Measurements from ENCODE around the gene ACLY.
A peak's percentile ranks its signal among the peaks of the same experiment; 100 is the strongest.

The ACLY gene

DNA sequence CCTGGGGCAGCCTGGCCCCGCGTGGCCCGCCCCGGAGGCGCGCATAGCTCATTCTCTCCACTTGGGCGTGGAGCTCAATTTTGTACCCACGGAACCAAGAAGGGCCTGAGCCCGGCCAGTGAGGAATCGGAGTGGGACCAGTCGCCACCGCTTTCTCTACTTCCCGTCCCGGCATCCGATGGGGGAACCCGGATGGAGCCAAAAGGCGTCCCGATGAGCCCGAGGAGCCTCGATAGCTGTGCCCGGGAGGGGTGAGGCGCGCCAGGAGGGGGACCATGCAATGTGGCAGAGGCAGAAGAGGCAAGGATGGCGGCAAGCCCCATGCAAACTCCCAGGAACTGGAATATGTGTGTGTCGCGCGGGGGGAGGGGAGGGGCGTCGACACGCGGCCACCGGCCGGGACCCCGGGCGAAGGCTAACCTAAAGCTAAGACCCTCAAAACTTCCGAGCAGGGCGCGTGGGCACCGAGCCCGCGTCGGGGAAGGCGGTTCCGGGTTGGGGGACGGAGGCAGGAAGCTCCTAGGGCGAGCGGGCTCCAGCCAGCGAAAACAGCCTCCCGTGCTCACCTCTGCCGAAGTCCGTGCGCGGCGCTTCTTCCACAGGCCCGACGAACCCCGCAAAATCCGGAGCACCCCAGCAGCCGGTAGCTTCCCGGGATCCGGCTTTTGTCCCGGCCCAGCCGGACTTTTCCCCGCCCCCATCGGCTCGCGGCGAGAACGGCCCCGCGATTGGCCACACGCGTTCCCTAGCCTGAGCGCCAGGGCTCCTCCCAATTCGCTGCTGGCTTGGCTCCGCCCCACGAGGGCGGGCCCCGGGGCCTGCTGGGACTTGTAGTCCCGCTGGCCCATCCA, at the start of gene ACLY:
Gene ACLY (minus strand): TSS at position 638 of the 851 bp plus-strand sequence. CDS start 5,078 bp downstream, outside the sequence.
- DNase-seq: peak; percentile 98 to 99

GRCh38 chr17:41967921-41968578, 49.3 kb upstream of the ACLY start:
- DNase-seq: no peak

DNA sequence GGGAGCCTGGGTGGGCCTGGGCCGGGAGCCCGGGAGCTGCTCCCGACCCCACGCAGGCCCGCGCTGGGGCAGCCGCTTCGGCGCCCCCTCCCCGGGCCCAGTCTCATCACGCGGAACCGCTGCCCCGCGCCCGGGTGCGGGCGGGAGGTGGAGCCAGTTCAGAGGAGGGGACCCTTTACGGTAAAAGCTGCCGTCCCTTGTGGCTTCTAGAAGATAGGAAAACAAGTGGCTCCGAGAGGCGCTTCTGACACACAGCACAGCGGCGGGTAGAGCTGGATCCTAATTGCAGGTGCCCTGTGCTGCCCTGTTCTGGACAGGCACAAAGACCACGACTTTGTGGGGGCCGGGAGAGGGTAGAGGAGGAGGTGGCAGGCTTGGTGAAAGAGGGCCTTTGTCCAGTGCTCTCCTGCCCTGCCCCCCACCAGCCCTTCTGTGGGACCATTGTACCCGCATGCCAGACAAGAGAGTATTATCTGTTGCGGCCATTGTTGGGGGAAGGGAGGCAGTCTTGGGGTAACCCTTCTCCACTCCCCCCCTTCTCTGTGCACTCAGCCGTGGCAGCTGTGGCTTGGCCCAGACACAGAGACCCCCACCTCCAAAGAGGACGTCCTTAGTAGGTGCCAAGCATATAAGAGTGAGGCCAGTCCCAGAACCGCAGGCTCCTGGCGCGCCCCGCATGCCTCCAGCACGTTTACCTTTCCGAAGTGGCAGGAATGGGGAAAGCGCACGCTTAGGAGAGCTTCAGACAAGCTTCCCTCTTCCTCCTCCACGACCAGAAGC, 48.6 kb upstream of the ACLY start:
- peak in 1 of 2 experiments; percentile 64 for DNase-seq

DNA sequence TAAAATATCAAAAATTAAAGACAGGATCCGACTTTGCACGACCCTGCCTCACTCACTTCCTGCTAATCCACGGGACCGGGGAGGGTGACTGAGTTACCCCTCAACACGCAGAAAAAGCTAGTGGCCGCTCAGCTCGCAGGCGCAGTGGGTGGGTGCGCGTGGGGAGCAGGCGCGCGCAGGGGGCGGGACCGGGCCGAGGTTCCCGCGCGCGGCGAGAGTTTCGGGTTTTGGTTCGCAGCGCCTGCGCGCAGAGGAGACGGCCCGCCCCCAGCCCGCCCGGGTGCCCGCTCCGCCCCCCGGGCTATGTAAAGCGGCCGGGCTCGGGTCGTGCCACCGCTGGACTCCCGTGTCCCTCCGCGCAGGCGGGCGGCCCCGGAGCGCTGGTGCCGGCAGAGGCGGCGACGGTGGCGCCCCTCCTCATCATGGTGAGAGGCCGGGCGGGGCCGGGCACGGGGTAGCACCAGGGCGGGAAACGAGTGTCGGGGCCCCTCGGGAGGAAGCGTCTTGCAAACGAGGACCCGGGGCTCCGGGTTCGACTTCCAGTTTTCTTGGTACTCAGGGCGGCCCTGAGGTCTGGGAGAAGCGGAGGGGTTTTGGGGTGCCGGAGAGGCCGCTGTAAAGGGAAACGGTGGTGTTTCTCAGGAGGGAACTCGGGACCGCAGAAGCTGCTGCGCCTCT, 47.9 kb upstream of the ACLY start, which contains the start of gene CNP:
Gene CNP (plus strand): TSS at position 333 of the 678 bp plus-strand sequence. CDS start 90 bp downstream, at position 423.
- peak; percentile 91 to 94 for DNase-seq

- peak; percentile 72 to 79 for DNase-seq
Measured at GRCh38 chr17:41965694-41966462, 47.1 kb upstream of the ACLY start.

- peak; percentile 77 to 84 for DNase-seq
Measured at GRCh38 chr17:41962768-41963434, 44.1 kb upstream of the ACLY start.

GRCh38 chr17:41962111-41962510, 43.4 kb upstream of the ACLY start:
- DNase-seq: no peak

DNA sequence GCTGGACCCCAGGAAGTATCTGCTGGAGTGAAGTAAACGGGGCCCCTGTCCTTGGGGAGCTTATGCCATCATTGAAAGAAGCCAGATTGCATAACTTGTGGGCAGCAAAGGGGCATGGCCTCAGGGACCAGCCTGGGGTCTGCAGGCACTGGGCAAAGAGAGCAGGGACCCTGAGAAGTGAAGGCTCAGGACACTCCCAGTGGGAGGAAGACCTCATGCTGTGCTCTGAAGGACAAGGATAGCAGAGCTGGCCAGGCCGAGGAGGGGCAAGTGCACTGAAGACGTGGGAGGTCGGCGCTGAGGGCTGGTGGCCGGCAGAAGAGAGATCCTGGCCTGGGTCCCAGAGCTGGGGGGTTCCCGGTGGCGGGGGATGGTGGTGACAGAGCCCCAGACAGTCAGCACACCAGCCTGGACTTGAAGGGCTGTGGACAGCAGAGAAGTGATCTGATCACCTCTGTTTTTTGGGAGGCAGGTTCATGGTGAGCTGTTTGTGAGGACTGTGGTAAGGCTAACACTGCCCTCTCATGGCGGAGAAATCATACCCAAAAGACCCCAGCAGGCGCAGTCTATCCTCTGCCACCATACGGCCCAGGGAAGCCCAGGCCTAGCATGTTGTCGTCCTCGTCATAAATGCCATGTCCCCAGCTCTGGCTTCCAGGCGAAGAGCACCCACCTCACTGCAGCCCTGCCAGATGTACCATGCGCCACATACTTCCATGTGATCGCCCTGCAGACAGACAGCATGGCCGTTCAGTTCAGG, 40.8 kb upstream of the ACLY start:
- DNase-seq: no peak

DNA sequence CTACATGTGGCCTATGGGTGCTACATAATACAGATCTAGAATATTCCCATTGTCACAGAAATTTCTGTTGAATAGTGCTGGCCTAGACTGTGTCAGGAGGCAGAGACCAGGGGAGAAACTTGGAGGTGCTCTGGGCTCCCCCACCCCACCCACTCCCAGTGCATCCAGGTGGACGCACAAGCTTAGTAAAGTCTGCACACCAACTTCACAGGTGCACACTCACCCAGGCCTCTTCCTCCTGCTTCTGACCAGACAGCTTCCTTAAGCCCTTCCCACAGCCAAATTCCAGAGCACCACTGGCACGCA, 40.2 kb upstream of the ACLY start:
- DNase-seq: no peak

DNA sequence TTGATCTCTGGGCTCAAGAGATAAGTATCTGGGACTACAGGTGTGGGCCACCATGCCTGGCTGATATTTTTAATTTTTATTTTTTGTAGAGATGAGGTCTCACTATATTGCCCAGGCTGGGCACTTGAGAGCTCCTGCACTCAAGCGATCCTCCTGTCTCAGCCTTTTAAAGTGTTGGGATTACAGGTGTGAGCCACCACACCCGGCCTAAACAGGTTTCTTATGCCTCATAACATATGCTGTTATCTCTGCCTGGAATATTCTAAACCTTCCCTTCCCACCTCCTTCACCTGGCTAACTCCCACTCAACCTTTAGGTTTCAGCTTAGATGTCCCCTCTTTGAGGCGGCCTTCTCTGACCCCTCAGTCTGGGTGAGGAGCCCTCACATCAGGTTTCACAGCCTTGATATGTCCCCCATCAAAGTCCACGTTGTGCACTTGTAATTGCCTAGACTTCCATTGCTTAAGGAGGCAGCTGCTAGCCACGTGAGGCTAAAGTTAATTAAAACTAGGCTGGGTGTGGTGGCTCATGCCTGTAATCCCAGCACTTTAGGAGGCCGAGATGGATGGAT, 39.2 kb upstream of the ACLY start:
- DNase-seq: no peak

DNA sequence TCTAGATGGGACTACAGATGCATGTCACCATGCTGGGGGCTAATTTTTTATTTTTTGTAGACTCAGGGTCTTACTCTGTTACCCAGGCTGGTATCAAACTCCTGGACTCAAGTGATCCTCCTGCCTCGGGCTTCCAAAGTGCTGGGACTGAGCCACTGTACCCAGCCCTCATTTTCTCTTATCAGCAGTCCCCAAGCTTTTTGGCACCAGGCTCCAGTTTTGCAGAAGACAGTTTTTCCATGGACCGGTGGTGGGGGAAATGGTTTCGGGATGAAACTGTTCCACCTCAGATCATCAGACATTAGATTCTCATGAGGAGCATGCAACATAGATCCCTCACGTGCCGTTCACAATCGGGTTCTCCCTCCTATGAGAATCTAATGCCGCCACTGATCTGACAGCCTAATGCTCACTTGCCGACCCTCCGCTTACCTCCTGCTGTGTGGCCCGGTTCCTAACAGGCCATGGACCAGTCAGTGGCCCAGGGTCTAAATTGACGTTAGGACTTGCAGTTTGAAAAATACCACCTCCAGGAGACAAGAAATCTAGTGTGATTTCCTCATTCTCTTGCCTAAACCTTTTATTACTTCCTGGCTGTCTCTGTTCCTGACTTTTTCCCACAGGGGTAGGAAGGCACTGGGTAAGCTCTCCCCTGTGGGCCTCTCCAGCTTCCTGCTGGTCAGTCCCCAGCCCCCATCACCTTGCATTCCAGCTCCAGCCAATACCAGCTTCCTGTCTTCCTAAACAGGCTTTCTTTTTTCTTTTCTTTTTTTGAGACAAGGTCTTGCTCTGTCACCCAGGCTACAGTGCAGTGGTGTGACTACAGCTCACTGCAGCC, 38.5 kb upstream of the ACLY start:
- no peak for DNase-seq

DNA sequence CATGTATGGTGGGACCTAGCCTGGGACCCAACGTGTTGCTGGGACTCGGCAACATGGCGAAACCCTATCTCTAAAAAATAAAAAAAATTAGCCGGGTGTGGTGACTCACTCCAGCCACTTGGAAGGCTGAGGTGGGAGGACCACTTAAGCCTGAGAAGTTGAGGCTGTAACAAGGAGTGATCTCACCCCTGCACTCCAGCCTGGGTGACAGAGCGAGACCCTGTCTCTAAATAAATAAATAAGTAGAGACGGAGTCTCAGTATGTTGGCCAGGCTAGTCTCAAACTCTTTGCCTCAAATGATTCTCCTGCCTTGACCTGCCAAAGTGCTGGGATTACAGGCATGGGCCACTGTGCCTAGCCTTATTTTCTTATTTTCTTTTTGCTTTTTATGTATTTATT, 37.8 kb upstream of the ACLY start:
- DNase-seq: no peak

DNA sequence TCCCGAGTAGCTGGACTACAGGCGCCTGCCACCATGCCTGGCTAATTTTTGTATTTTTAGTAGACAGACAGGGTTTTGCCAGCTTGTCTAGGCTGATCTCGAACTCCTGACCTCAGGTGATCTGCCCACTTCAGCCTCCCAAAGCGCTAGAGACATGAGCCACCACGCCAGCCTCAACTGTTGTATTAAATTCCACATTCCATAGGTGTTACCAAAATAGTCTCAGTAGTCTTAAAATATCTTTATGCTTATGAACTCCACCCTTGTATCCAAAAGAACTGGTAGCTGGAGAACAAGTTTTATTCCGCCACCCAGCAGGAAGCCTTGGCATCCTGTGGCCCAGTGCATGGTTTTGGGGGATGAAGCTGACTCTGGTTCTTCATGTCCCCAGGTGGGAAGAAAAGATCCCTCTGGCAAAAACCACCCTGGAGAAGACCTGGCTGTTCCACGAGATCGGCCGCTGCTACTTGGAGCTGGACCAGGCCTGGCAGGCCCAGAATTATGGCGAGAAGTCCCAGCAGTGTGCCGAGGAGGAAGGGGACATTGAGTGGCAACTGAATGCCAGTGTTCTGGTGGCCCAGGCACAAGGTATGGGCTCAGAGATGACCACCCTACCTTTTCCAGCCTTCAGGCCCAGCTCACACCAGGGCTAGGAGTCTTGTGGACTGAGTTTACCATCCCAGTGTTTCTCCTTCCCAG, 30.2 kb upstream of the ACLY start:
- DNase-seq: no peak

GRCh38 chr17:41944943-41945342, 26.2 kb upstream of the ACLY start:
- no peak for DNase-seq

- DNase-seq: no peak
Measured at GRCh38 chr17:41943492-41943891, 24.7 kb upstream of the ACLY start.

DNA sequence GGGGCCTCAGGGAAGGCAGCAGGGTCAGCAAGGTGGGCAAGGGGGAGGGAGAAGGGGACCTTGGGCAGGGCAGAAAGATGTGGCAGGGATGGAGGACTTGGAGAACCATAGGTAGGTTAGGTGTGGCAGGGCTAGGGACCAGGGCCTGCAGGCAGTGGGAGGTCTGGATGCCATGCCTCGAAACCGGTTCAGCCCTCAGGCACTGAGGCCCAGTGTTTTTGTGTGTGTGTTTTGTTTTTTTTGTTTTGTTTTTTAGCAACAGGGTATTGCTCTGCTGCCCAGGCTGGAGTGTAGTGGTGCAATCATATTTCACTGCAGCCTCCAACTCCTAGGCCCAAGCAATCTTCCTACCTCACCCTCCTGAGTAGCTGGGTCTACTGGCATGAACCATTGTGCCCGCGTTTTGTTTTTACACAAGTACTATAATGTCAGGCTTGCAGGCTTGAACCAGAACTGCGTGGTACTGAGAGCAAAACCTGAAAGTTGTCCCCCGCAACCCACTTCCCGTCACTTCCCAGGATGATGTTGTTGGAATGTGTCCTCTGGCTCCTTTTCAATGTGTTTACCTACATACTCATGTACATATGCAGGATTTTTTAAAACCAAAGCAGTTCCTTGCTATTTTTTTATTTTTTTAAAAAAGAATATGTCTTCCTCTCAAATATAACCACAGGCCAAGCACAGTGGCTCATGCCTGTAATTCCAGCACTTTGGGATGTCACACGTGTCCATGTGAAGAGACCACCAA, 24.0 kb upstream of the ACLY start:
- DNase-seq: no peak

- DNase-seq: no peak
Measured at GRCh38 chr17:41941168-41941567, 22.4 kb upstream of the ACLY start.

DNA sequence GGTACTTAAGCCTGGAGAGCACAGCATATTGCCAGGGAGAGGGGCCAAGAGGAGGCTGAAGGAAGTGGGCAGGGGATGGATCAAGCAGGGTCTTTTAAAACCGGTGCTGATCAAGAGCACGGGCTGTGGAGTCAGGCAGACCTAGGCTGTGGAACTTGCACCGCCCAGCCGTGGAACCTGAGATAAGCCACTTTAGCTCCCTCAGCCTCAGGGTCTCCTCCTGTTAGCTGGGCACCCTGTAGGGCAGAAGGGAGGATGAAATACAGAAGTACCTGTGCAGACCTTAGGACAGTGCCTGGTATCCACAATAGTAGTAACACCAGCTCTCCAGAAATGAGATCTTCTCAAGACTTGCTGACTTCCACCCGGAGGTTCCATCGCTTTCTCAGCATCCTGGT, 20.9 kb upstream of the ACLY start:
- DNase-seq: no peak
